HEK293 (cell line): ENCODE results near the gene ZMPSTE24.

Experiments
- AEBP2 ChIP-seq: fragments of 450-650 bp; formaldehyde crosslinking; IDR thresholded peaks from 2 replicates; pipeline ENCODE4 v1.5.1; 2016; ENCODE audit warnings: missing biosample characterization, missing genetic modification characterization, borderline replicate concordance
- BCL11B ChIP-seq: fragments of 450-650 bp; formaldehyde crosslinking; IDR thresholded peaks from 2 replicates; pipeline ENCODE4 v1.5.1; 2016; ENCODE audit warnings: low read depth, missing biosample characterization, missing genetic modification characterization
- BCL6B ChIP-seq: fragments of 450-650 bp; formaldehyde crosslinking; IDR thresholded peaks from 2 replicates; pipeline ENCODE4 v1.5.1; 2017; ENCODE audit warnings: missing biosample characterization, missing genetic modification characterization
- CTCF ChIP-seq: fragments of 450-650 bp; formaldehyde crosslinking; IDR thresholded peaks from 2 replicates; pipeline ENCODE4 v1.5.1; 2016; ENCODE audit warnings: missing biosample characterization, missing genetic modification characterization
- ELK4 ChIP-seq: IDR thresholded peaks from 2 replicates; pipeline ENCODE4 v1.6.1; 2011; ENCODE audit warnings: mild to moderate bottlenecking, low read depth, low read length, borderline replicate concordance
- HOXA7 ChIP-seq: sonication (generic); formaldehyde crosslinking; IDR thresholded peaks from 2 replicates; pipeline ENCODE4 v1.8.1; 2022; ENCODE audit warnings: missing genetic modification reagents, borderline replicate concordance
- MEIS1 ChIP-seq: sonication (generic); formaldehyde crosslinking; IDR thresholded peaks from 2 replicates; pipeline ENCODE4 v1.8.1; 2022; ENCODE audit warnings: missing genetic modification reagents, mild to moderate bottlenecking, borderline replicate concordance
- PRDM10 ChIP-seq: fragments of 450-650 bp; formaldehyde crosslinking; IDR thresholded peaks from 2 replicates; pipeline ENCODE4 v1.5.1; 2016; ENCODE audit warnings: missing biosample characterization, missing genetic modification characterization
- REST ChIP-seq: fragments of 450-650 bp; formaldehyde crosslinking; IDR thresholded peaks from 2 replicates; pipeline ENCODE4 v1.5.1; 2016; ENCODE audit warnings: missing biosample characterization, missing genetic modification characterization
- ZBTB10 ChIP-seq: fragments of 450-650 bp; formaldehyde crosslinking; IDR thresholded peaks from 2 replicates; pipeline ENCODE4 v1.5.1; 2016; ENCODE audit warnings: missing biosample characterization, missing genetic modification characterization
- ZFP41 ChIP-seq: fragments of 450-650 bp; formaldehyde crosslinking; IDR thresholded peaks from 2 replicates; pipeline ENCODE4 v1.5.1; 2016; ENCODE audit warnings: missing biosample characterization, missing genetic modification characterization, borderline replicate concordance
- ZNF114 ChIP-seq: fragments of 450-650 bp; formaldehyde crosslinking; IDR thresholded peaks from 2 replicates; pipeline ENCODE4 v1.5.0; 2017; ENCODE audit warnings: missing biosample characterization, missing genetic modification characterization
- ZNF184 ChIP-seq: fragments of 450-650 bp; IDR thresholded peaks from 2 replicates; pipeline ENCODE4 v1.5.1; 2018; ENCODE audit warnings: missing biosample characterization, mild to moderate bottlenecking, missing genetic modification characterization
- ZNF2 ChIP-seq: fragments of 450-650 bp; formaldehyde crosslinking; IDR thresholded peaks from 2 replicates; pipeline ENCODE4 v1.5.1; 2016; ENCODE audit warnings: missing biosample characterization, missing genetic modification characterization
- ZNF221 ChIP-seq: fragments of 450-650 bp; formaldehyde crosslinking; IDR thresholded peaks from 2 replicates; pipeline ENCODE4 v1.5.1; 2017; ENCODE audit warnings: missing biosample characterization, missing genetic modification characterization, borderline replicate concordance
- ZNF23 ChIP-seq: fragments of 450-650 bp; formaldehyde crosslinking; IDR thresholded peaks from 2 replicates; pipeline ENCODE4 v1.5.1; 2016; ENCODE audit warnings: missing biosample characterization, missing genetic modification characterization, borderline replicate concordance
- ZNF311 ChIP-seq: fragments of 450-650 bp; formaldehyde crosslinking; IDR thresholded peaks from 2 replicates; pipeline ENCODE4 v1.5.1; 2017; ENCODE audit warnings: missing biosample characterization, missing genetic modification characterization, borderline replicate concordance
- ZNF362 ChIP-seq: fragments of 450-650 bp; formaldehyde crosslinking; IDR thresholded peaks from 2 replicates; pipeline ENCODE4 v1.5.1; 2016; ENCODE audit warnings: missing biosample characterization, missing genetic modification characterization
- ZNF548 ChIP-seq: fragments of 450-650 bp; formaldehyde crosslinking; IDR thresholded peaks from 2 replicates; pipeline ENCODE4 v1.5.1; 2016; ENCODE audit warnings: missing biosample characterization, missing genetic modification characterization
- ZNF580 ChIP-seq: fragments of 450-650 bp; formaldehyde crosslinking; IDR thresholded peaks from 2 replicates; pipeline ENCODE4 v1.5.1; 2016; ENCODE audit warnings: missing biosample characterization, missing genetic modification characterization
- ZNF837 ChIP-seq: fragments of 450-650 bp; formaldehyde crosslinking; IDR thresholded peaks from 2 replicates; pipeline ENCODE4 v1.5.1; 2016; ENCODE audit warnings: missing biosample characterization, missing genetic modification characterization

Gene ZMPSTE24

GRCh38 chr1:40315239-40315794 is 57.3 kb downstream of the ZMPSTE24 start (continued):
- TF ChIP-seq PRDM10 (no peak), REST (no peak), ZNF2 (tag by site-specific recombination) (peak; percentile 36; the same call in 1 of the 2 replicates), MEIS1 (no peak), ZNF837 (tag by site-specific recombination) (no peak), BCL6B (tag by site-specific recombination) (no peak), ZNF221 (no peak), AEBP2 (tag by site-specific recombination) (no peak), ELK4 (no peak), HOXA7 (no peak), ZNF114 (tag by site-specific recombination) (no peak), ZNF184 (tag by site-specific recombination) (no peak), ZFP41 (tag by site-specific recombination) (no peak), ZNF23 (tag by site-specific recombination) (no peak), ZNF362 (tag by site-specific recombination) (no peak), ZBTB10 (tag by site-specific recombination) (peak; percentile 38; the same call in 1 of the 2 replicates), ZNF580 (0 out of 2 replicates have a peak, but pooled peaks have one; percentile 16), ZNF311 (tag by site-specific recombination) (no peak), CTCF (tag by site-specific recombination) (peak; percentile 58; the same call in 1 of the 2 replicates), BCL11B (tag by site-specific recombination) (no peak), ZNF548 (tag by site-specific recombination) (no peak)
